GM21390 (cell line): ENCODE data around the gene FKBP1C.

Experiments used
- ATAC-seq: cut with Tn5 transposase; IDR thresholded peaks from one replicate; pipeline ENCODE4 v1.9.1; 2021; ENCODE audit not compliant: unreplicated experiment

FKBP1C gene

GRCh38 chr6:63261820-63262219 lies 50.6 kb downstream of the FKBP1C start:
- peak; percentile 71 for ATAC-seq
